ENCODE measurements around the gene CLUH. TPM values are rescaled to one million over a fixed set of nuclear protein-coding genes. Genes with fewer than 3 reads are reported as not detected.

CLUH gene
- total RNA-seq, 1 donor from 2014 or later: 53.6 TPM

- Mint-ChIP-seq H3K9me3 (ENCODE audit: unreplicated experiment) (no peaks in the 10 kb centered on the region), H3K4me3 (ENCODE audit: unreplicated experiment) (no peak overlapping the region), H3K4me1 (ENCODE audit: low read depth, unreplicated experiment) (peaks cover 13% of the 10 kb centered on the region), H3K27me3 (ENCODE audit: low read depth, unreplicated experiment) (no peaks in the 10 kb centered on the region), H3K27ac (ENCODE audit: unreplicated experiment) (no peak overlapping the region), H3K36me3 (ENCODE audit: low read depth, unreplicated experiment) (peaks cover 6% of the 10 kb centered on the region)
- peaks cover 46% of the 10 kb centered on the region for H3K79me2 ChIP-seq (ENCODE audit: insufficient read depth, low read length)
- H3K9ac ChIP-seq (ENCODE audit: low read length): no peak overlapping the region
- H3K4me1 ChIP-seq (ENCODE audit: insufficient read depth, low read length): peaks cover 12% of the 10 kb centered on the region
- H3K4me3 ChIP-seq (ENCODE audit: insufficient read depth, low read depth, low read length): no peak overlapping the region
- no peak overlapping the region for H2AFZ ChIP-seq (ENCODE audit: low read depth, low read length)
- FAIRE-seq: no peak
- H4K20me1 ChIP-seq (ENCODE audit: insufficient read depth, low read length): peaks cover 52% of the 10 kb centered on the region
- TF ChIP-seq CTCF (IDR thresholded peaks at IDR 0.05; ENCODE audit: insufficient read depth, low read depth, low read length) (no peak), EZH2 (IDR thresholded peaks at IDR 0.05; ENCODE audit: insufficient read depth, low read length) (no peak)
- H3K27me3 ChIP-seq (ENCODE audit: insufficient read depth, low read length): no peaks in the 10 kb centered on the region
- H3K36me3 ChIP-seq (ENCODE audit: insufficient read depth, low read length): peaks cover 11% of the 10 kb centered on the region
- H3K27ac ChIP-seq (ENCODE audit: low read depth, low read length): no peak overlapping the region
- DNase-seq (ENCODE audit: low read depth): no peak
- no peak overlapping the region for H3K4me2 ChIP-seq (ENCODE audit: low read length)
- no peaks in the 10 kb centered on the region for H3K9me3 ChIP-seq (ENCODE audit: insufficient read depth, low read depth, low read length)
These were observed 8.4 kb downstream of the CLUH start for GRCh38 chr17:2703181-2703580.

- Mint-ChIP-seq H3K27ac (ENCODE audit: unreplicated experiment) (no peak overlapping the region), H3K4me1 (ENCODE audit: low read depth, unreplicated experiment) (peaks cover 13% of the 10 kb centered on the region), H3K9me3 (ENCODE audit: unreplicated experiment) (no peaks in the 10 kb centered on the region), H3K36me3 (ENCODE audit: low read depth, unreplicated experiment) (peaks cover 8% of the 10 kb centered on the region), H3K4me3 (ENCODE audit: unreplicated experiment) (no peak overlapping the region), H3K27me3 (ENCODE audit: low read depth, unreplicated experiment) (no peaks in the 10 kb centered on the region)
- Histone ChIP-seq H3K4me2 (ENCODE audit: low read length) (no peak overlapping the region), H3K9me3 (ENCODE audit: insufficient read depth, low read depth, low read length) (no peaks in the 10 kb centered on the region), H3K36me3 (ENCODE audit: insufficient read depth, low read length) (peaks cover 11% of the 10 kb centered on the region), H4K20me1 (ENCODE audit: insufficient read depth, low read length) (peaks cover 42% of the 10 kb centered on the region), H3K4me3 (ENCODE audit: insufficient read depth, low read depth, low read length) (no peak overlapping the region), H3K79me2 (ENCODE audit: insufficient read depth, low read length) (peaks cover 36% of the 10 kb centered on the region), H3K27me3 (ENCODE audit: insufficient read depth, low read length) (no peaks in the 10 kb centered on the region), H2AFZ (ENCODE audit: low read depth, low read length) (no peak overlapping the region), H3K9ac (ENCODE audit: low read length) (no peak overlapping the region), H3K4me1 (ENCODE audit: insufficient read depth, low read length) (peaks cover 12% of the 10 kb centered on the region), H3K27ac (ENCODE audit: low read depth, low read length) (no peak overlapping the region)
- FAIRE-seq: no peak
- DNase-seq (ENCODE audit: low read depth): no peak
- TF ChIP-seq EZH2 (IDR thresholded peaks at IDR 0.05; ENCODE audit: insufficient read depth, low read length) (no peak), CTCF (IDR thresholded peaks at IDR 0.05; ENCODE audit: insufficient read depth, low read depth, low read length) (no peak)
These were observed 9.4 kb downstream of the CLUH start for GRCh38 chr17:2701996-2702741.

Data from astrocyte (in vitro differentiated cells and primary cell).